Gastroesophageal sphincter (tissue), 4 donors: ENCODE results near the gene GOLGA6L9. TPM values are rescaled to one million over a fixed set of nuclear protein-coding genes. Genes with fewer than 3 reads are reported as not detected.

Experiments
- small RNA-seq, 4 donors: library from RNA; depleted of rRNA; stranded (forward); fragments of <200 nt; gene quantifications; one replicate each; pipeline ENCODE3, GENCODE V24; 2016
- total RNA-seq, 4 donors: library from RNA; depleted of rRNA; stranded (reverse); fragments of >200 nt; gene quantifications; one replicate each; pipeline ENCODE4 v1.1.0, GENCODE V29; 2016

GOLGA6L9 gene
- total RNA-seq, 4 donors from 2014 or later, result 1.4 to 6.7 (median 2.6) TPM

Small RNA genes lying within 50 kb of the gene (small RNA-seq; reads per million reads assigned to genes)
- 0 reads per million in 4 donors for gene AC245033.3

Other genes with a start within 250 kb of the GOLGA6L9 start
- 10 to 100 TPM; 12.1 to 17.7 (median 15.5) TPM for gene EFL1, start 167.1 kb upstream of the GOLGA6L9 start, total RNA-seq
- gene SAXO2, start 167.0 kb upstream of the GOLGA6L9 start, total RNA-seq, result 1 to 10 TPM in 1 of 4 donors, under 1 TPM in 3; 0.12 to 9.0 (median 0.50) TPM
- gene GOLGA6L10, start 80.3 kb upstream of the GOLGA6L9 start, total RNA-seq, result 1 to 10 TPM in 1 of 4 donors, under 1 TPM in 3; 0.15 to 1.2 (median 0.87) TPM
- 1,000 to 10,000 TPM in 3 of 4 donors, 100 to 1,000 TPM in 1; 845 to 2,591 (median 2,334) TPM for gene RPS17, start 110.6 kb downstream of the GOLGA6L9 start, total RNA-seq
- gene CPEB1, start 217.5 kb downstream of the GOLGA6L9 start, total RNA-seq, result 1 to 10 TPM; 3.2 to 7.8 (median 5.3) TPM